ENCODE measurements around the gene ASTL. TPM values are rescaled to one million over a fixed set of nuclear protein-coding genes. Genes with fewer than 3 reads are reported as not detected.

ASTL gene
- total RNA-seq, 1 experiment from 2014 or later, result 0.17 TPM

- DNase-seq (ENCODE audit: low read depth), result no peak
Measured at GRCh38 chr2:96130483-96130882, 7.8 kb downstream of the ASTL start.

GRCh38 chr2:96129528-96130120 is 8.7 kb downstream of the ASTL start:
- no peak for DNase-seq (ENCODE audit: low read depth)

GRCh38 chr2:96128456-96128855 is 9.8 kb downstream of the ASTL start:
- no peak for DNase-seq (ENCODE audit: low read depth)

- DNase-seq (ENCODE audit: low read depth), result no peak
Measured at GRCh38 chr2:96124406-96125265, 13.7 kb downstream of the ASTL start.

GRCh38 chr2:96123936-96124335 is 14.4 kb downstream of the ASTL start:
- DNase-seq (ENCODE audit: low read depth), result no peak

- no peak for DNase-seq (ENCODE audit: low read depth)
Measured at GRCh38 chr2:96123290-96123689, 15.0 kb downstream of the ASTL start.

- DNase-seq (ENCODE audit: low read depth), result no peak
Measured at GRCh38 chr2:96122391-96122790, 15.9 kb downstream of the ASTL start.

GRCh38 chr2:96121414-96121813 is 16.9 kb downstream of the ASTL start:
- no peak for DNase-seq (ENCODE audit: low read depth)

- no peak for DNase-seq (ENCODE audit: low read depth)
Measured at GRCh38 chr2:96120991-96121390, 17.3 kb downstream of the ASTL start.

GRCh38 chr2:96120091-96120720 is 18.1 kb downstream of the ASTL start:
- DNase-seq (ENCODE audit: low read depth), result no peak

GRCh38 chr2:96119389-96119751 is 18.9 kb downstream of the ASTL start:
- no peak for DNase-seq (ENCODE audit: low read depth)

GRCh38 chr2:96118698-96119388 is 19.5 kb downstream of the ASTL start:
- no peak for DNase-seq (ENCODE audit: low read depth)

- DNase-seq (ENCODE audit: low read depth), result no peak
Measured at GRCh38 chr2:96117701-96118588, 20.4 kb downstream of the ASTL start.

- peak; percentile 24 for DNase-seq (ENCODE audit: low read depth)
Measured at GRCh38 chr2:96116879-96117533, 21.3 kb downstream of the ASTL start.

- no peak for DNase-seq (ENCODE audit: low read depth)
Measured at GRCh38 chr2:96116424-96116878, 21.9 kb downstream of the ASTL start, which contains the start of gene ADRA2B. ADRA2B (minus strand) TSS chr2:96116571; CDS start chr2:96116149, 422 bp downstream.

GRCh38 chr2:96115631-96116423 is 22.5 kb downstream of the ASTL start:
- DNase-seq (ENCODE audit: low read depth), result no peak

- DNase-seq (ENCODE audit: low read depth), result no peak
Measured at GRCh38 chr2:96114903-96115581, 23.3 kb downstream of the ASTL start.

- no peak for DNase-seq (ENCODE audit: low read depth)
Measured at GRCh38 chr2:96114546-96114902, 23.8 kb downstream of the ASTL start.

GRCh38 chr2:96113951-96114350 is 24.4 kb downstream of the ASTL start:
- DNase-seq (ENCODE audit: low read depth), result no peak
